GM19467 (cell line): ENCODE results near the gene TXNDC2.

Experiments used
- ATAC-seq: cut with Tn5 transposase; IDR thresholded peaks from one replicate; pipeline ENCODE4 v1.9.1; 2021; ENCODE audit warnings: mild to moderate bottlenecking, moderate library complexity; ENCODE audit not compliant: unreplicated experiment

TXNDC2 gene

GRCh38 chr18:9928646-9929259 is 43.0 kb downstream of the TXNDC2 start:
- no peak for ATAC-seq

- ATAC-seq, result no peak
These were observed 44.6 kb downstream of the TXNDC2 start for GRCh38 chr18:9930299-9930884.

- no peak for ATAC-seq
These were observed 45.4 kb downstream of the TXNDC2 start for GRCh38 chr18:9931146-9931545.

GRCh38 chr18:9931678-9932077 is 45.9 kb downstream of the TXNDC2 start:
- no peak for ATAC-seq

GRCh38 chr18:9933865-9934264 is 48.1 kb downstream of the TXNDC2 start:
- ATAC-seq, result no peak

- no peak for ATAC-seq
These were observed 48.5 kb downstream of the TXNDC2 start for GRCh38 chr18:9934274-9934673.
